EH (cell line): ENCODE results near the gene MSL1.

ENCODE experiments used
- DNase-seq: peaks from one replicate; pipeline ENCODE4 v3.0.0-alpha.2; 2015; ENCODE audit warnings: low read depth

The MSL1 gene

GRCh38 chr17:40176754-40177110, 55.0 kb downstream of the MSL1 start:
- no peak for DNase-seq

DNA sequence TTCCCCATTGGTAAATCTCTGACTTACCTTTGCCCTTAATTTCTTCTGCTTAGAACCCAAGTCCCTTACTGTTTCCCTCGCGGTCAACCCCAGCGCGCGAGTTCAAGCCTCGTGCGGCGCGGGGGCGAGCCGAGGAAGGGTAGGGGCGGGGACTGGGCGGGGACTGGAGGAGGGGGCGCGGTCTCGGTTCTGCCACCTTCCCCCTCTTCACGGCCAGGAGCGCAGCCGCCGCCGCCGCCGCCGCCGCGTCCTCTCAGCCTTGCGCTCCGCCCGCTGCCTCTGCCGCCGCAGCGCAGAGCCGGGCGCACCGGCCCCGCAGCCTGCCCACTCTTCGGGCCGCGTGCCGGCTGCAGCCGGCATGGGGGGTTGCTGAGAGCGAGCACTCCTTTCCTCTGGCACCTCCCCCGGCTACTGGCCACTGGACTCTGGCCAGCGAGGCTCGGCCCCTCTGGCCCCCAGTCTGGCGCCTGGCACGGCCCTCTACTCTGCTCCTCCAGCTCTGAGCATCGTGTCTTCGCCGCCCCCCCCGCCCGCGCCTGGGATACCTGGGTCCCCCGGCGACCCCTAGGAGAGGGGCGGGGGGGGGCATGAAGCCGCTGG, 55.6 kb downstream of the MSL1 start, which contains the start of gene RAPGEFL1:
Gene RAPGEFL1 (plus strand): TSS at position 196 of the 600 bp plus-strand sequence. CDS start 392 bp downstream, at position 588.
- DNase-seq, result peak; percentile 72

DNA sequence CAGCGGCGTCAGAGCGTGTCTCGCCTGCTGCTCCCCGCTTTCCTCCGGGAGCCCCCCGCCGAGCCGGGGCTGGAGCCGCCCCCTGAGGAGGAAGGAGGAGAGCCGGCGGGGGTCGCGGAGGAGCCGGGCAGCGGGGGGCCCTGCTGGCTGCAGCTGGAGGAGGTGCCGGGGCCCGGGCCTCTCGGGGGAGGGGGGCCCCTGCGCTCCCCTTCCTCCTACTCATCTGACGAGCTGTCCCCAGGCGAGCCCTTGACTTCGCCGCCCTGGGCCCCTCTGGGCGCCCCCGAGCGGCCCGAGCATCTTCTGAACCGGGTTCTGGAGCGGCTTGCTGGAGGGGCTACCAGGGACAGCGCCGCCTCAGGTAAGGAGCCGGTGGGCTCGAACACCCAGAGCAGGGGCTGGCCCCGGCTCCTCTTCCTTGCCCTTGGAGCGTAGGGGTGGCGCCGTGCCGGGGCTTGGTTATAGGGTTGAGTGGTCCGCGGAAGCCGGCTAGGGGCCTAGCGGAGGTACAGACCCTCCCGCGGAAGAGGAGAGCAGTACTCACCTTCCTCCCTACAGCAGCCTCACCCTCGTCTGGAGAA, 56.3 kb downstream of the MSL1 start:
- DNase-seq, result no peak

GRCh38 chr17:40178660-40179059, 56.9 kb downstream of the MSL1 start:
- no peak for DNase-seq

DNA sequence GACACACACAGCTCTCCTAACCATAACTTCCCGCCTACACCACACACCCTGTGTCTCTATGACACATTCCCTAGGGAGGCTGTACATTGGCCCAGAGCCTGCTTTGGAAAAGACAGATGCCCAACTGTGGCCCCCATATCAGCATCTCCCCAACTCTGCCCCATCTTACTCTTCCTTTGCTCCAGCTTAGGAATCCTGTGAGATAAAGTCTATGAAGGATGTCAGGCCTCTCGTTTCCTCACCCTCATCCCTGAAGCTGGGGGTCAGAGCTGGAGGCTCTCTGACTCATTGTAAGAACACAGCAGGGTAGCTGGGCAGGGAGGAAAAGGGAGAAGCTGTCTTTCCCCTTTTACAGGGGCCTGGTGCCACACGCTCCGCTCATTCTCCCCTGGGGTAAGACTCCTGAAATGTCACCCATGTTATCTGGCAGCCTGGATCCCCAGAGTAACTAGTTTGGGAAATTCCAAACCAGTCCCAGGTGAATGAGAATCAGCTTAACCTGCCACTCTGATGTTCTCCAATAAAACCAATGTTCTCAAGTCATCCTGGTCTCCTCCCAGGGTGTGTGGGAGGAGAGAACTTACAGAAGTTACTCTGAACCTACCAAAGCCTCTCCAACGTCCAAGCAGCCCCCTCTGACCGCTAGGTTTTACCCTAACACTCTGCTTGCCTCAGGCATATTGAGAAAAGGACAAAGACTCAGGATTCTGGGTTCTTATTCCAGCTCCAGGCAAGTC, 58.3 kb downstream of the MSL1 start:
- peak; percentile 81 for DNase-seq

- DNase-seq, result no peak
Measured at GRCh38 chr17:40180694-40181093, 58.9 kb downstream of the MSL1 start.

DNA sequence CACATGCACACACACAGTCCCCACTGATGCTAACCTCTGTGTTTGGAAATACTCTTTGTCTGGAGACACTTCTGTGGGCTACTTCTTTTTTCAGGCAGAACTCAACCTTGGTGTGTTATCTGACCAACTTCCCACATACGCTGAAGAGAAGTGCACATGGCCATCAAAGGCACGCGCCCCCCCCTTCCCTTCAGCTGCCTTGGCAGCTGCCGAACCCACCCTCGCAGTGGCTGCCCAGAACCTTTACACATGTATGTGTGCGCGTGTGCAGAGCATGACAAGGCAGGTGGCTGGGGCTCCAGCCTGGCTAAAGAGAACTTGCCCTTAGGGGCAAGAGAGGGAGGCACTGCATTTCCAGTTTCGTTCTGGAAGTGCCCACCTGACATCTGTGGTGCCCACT, 59.4 kb downstream of the MSL1 start:
- no peak for DNase-seq

- DNase-seq, result no peak
Measured at GRCh38 chr17:40182606-40183005, 60.8 kb downstream of the MSL1 start.
